Esophagus muscularis mucosa (tissue), 4 donors: Measurements from ENCODE around the gene CRHBP. TPM values are rescaled to one million over a fixed set of nuclear protein-coding genes. Genes with fewer than 3 reads are reported as not detected.
"Not testable (repeated sequence)": the region's sequence is repeated elsewhere in the genome, so short reads cannot be mapped to it uniquely, and the experiment has no call there.

ENCODE experiments used
- DNase-seq: peaks from one replicate; pipeline ENCODE4 v3.0.0-alpha.2; 2017; ENCODE audit errors: extremely low spot score
- H3K27ac ChIP-seq, 4 donors: fragments of 200-600 bp; sonication (generic); replicated peaks in 1 of 4; 1 replicate in 3 of 4; 2 replicates in 1 of 4; pipeline ENCODE4 v1.5.1; 2016 to 2019; ENCODE audit warnings: mild to moderate bottlenecking in 1 of 4
- H3K27me3 ChIP-seq, 4 donors: fragments of 200-600 bp; sonication (generic); one replicate each; pipeline versions ENCODE4 v1.5.1 to v1.6.0; 2016 to 2019
- H3K36me3 ChIP-seq, 4 donors: fragments of 200-600 bp; sonication (generic); one replicate each; pipeline ENCODE4 v1.5.1; 2016 to 2019
- H3K4me1 ChIP-seq, 4 donors: fragments of 200-600 bp; sonication (generic); one replicate each; pipeline ENCODE4 v1.5.1; 2016 to 2019
- H3K4me3 ChIP-seq, 4 donors: fragments of 200-600 bp; sonication (generic); 1 replicate in 2 of 4; 2 replicates in 2 of 4; pipeline ENCODE4 v1.5.1; 2016 to 2019; ENCODE audit warnings: mild to moderate bottlenecking in 4 of 4, moderate library complexity in 1 of 4
- H3K9me3 ChIP-seq, 4 donors: fragments of 200-600 bp; sonication (generic); 1 replicate in 3 of 4; 2 replicates in 1 of 4; pipeline ENCODE4 v1.5.1; 2016 to 2019
- EP300 ChIP-seq: sonication (generic); formaldehyde crosslinking; IDR thresholded peaks from one replicate; pipeline ENCODE4 v1.6.1; 2017; ENCODE audit warnings: antibody characterized with exemption
- POLR2A ChIP-seq: fragments of 450-650 bp; IDR thresholded peaks from one replicate; pipeline ENCODE4 v1.6.1; 2017; ENCODE audit warnings: antibody characterized with exemption, moderate library complexity, mild to moderate bottlenecking, low read depth
- POLR2AphosphoS5 ChIP-seq, 2 donors: sonication (generic); formaldehyde crosslinking; IDR thresholded peaks; one replicate each; pipeline ENCODE4 v1.6.1; 2017; ENCODE audit warnings: antibody characterized with exemption in 2 of 2
- WGBS: methylation state at CpG from one replicate; pipeline ENCODE4 v1.1.5; 2018; 5-methylcytosine and 5-hydroxymethylcytosine counted together
- intact Hi-C: fragments of 100-400 bp; cut with DNase I; formaldehyde crosslinking; loops from one replicate; pipeline ENCODE4 v1.15.1; 2023
- total RNA-seq, 4 donors: library from RNA; depleted of rRNA; stranded (reverse); fragments of >200 nt; gene quantifications; one replicate each; pipeline versions ENCODE4 v1.1.0 to v1.2.1, GENCODE V29; 2016
- TF ChIP-seq, protein P1 (sequence below), 3 experiments: fragments of 200-600 bp in 2 of 3; fragments of 450-650 bp in 1 of 3; sonication (generic) in 2 of 3; IDR thresholded peaks; one replicate each; pipeline ENCODE4 v1.5.1; 2017 to 2019; ENCODE audit warnings: antibody characterized with exemption in 3 of 3, mild to moderate bottlenecking in 2 of 3, moderate library complexity in 1 of 3

Gene CRHBP
- total RNA-seq, 4 donors from 2014 or later: 0.52 to 1.8 (median 0.84) TPM; not detected in 1

DNA sequence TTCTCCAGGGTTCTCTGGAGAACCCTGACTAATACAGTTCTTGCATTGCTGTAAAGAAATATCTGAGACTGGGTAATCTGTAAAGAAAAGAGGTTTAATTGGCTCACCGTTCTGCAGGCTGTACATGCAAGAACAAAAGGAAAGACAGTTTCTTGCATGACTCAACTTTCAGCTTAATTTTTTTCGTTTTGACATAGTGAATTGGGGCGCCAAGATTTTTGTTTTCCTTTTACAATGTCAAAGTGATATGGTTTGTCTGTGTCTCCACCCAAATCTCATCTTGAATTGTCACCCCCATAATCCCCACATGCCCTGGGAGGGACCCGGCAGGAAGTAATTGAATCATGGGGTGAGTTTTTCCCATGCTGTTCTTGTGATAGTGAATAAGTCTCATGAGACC is 11.8 kb upstream of the CRHBP start:
- no peaks in the 10 kb centered on the region for H3K4me1 ChIP-seq
- no peaks in the 10 kb centered on the region for H3K27me3 ChIP-seq
- no peak overlapping the region for H3K4me3 ChIP-seq
- TF ChIP-seq, protein P1, sequence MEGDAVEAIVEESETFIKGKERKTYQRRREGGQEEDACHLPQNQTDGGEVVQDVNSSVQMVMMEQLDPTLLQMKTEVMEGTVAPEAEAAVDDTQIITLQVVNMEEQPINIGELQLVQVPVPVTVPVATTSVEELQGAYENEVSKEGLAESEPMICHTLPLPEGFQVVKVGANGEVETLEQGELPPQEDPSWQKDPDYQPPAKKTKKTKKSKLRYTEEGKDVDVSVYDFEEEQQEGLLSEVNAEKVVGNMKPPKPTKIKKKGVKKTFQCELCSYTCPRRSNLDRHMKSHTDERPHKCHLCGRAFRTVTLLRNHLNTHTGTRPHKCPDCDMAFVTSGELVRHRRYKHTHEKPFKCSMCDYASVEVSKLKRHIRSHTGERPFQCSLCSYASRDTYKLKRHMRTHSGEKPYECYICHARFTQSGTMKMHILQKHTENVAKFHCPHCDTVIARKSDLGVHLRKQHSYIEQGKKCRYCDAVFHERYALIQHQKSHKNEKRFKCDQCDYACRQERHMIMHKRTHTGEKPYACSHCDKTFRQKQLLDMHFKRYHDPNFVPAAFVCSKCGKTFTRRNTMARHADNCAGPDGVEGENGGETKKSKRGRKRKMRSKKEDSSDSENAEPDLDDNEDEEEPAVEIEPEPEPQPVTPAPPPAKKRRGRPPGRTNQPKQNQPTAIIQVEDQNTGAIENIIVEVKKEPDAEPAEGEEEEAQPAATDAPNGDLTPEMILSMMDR (IDR thresholded peaks at IDR 0.05): no peak
- no peak for TF ChIP-seq POLR2AphosphoS5 (IDR thresholded peaks at IDR 0.05)
- no peak for TF ChIP-seq EP300
- no peak for TF ChIP-seq POLR2A
- WGBS: 75% methylated on average over 4 of the region's 4 CpGs
- intact Hi-C loops: no loop called here
- no peaks in the 10 kb centered on the region for H3K9me3 ChIP-seq
- H3K36me3 ChIP-seq: no peaks in the 10 kb centered on the region
- no peak for DNase-seq
- H3K27ac ChIP-seq: no peak overlapping the region

DNA sequence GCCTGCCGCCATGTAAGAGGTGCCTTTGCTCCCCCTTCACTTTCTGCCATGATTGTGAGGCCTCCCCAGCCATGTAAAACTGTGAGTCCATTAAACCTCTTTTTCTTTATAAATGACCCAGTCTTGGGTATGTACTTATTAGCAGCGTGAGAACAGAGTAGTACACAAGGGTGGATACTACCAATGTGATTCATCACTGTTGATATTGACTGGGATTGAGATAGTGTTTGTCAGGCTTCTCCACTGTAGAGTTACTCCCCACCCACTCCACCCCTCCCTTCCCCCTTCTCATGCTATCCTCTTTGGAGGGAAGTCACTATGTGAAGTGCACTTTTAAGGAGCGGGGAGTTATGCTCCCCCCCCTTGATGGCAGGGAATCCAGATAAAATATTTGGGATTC is 11.4 kb upstream of the CRHBP start:
- Histone ChIP-seq H3K9me3 (no peaks in the 10 kb centered on the region), H3K27me3 (no peaks in the 10 kb centered on the region), H3K4me1 (no peaks in the 10 kb centered on the region), H3K4me3 (no peak overlapping the region), H3K27ac (no peak overlapping the region), H3K36me3 (no peaks in the 10 kb centered on the region)
- no peak for TF ChIP-seq POLR2A
- TF ChIP-seq, protein P1 (IDR thresholded peaks at IDR 0.05): no peak
- no peak for TF ChIP-seq POLR2AphosphoS5 (IDR thresholded peaks at IDR 0.05)
- intact Hi-C loops: no loop called here
- WGBS: 83% methylated on average over 3 of the region's 3 CpGs
- no peak for DNase-seq

DNA sequence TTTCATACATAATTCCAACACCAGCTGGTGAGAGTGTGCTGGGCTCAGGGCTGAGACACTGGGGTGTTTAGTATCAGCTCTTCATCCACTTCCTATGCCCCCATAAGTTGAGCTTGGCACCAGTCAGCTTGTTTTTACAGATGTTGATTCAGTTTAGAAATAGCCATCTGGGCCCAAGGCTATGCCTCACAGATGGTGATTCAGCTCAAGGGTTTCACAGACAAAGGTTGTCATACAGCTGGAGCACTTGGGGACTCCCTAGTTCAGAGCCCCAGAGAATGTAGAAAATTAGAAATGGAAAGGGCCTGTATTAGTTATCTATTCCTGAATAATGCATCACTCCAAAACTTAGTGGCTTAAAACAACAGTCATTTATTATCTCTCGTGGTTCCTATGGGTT is 10.3 kb upstream of the CRHBP start:
- Histone ChIP-seq H3K4me1 (no peaks in the 10 kb centered on the region), H3K4me3 (no peak overlapping the region), H3K27ac (no peak overlapping the region), H3K9me3 (no peaks in the 10 kb centered on the region), H3K36me3 (no peaks in the 10 kb centered on the region), H3K27me3 (no peaks in the 10 kb centered on the region)
- DNase-seq: no peak
- 79% methylated on average over 1 of the region's 1 CpG for WGBS
- TF ChIP-seq EP300 (no peak), POLR2A (no peak), POLR2AphosphoS5 (IDR thresholded peaks at IDR 0.05) (no peak)
- TF ChIP-seq, protein P1 (IDR thresholded peaks at IDR 0.05): no peak
- intact Hi-C loops: no loop called here

DNA sequence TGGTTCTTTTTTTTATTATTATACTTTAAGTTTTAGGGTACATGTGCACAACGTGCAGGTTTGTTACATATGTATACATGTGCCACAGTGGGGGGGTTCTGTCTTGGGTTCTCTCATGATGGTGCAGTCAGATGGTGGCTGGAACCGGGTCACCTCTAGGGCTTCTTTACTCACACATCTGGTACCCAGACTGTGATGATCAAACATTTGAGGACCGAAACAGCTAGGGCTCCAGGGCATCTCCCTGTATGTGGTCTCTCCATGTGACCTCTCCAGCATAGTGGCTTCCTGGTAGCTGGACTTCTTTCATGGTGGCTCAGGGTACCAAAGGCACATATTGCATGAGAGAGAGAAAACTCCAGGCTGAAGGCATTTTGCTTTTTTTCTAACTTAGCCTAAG is 9.8 kb upstream of the CRHBP start:
- intact Hi-C loops: no loop called here

DNA sequence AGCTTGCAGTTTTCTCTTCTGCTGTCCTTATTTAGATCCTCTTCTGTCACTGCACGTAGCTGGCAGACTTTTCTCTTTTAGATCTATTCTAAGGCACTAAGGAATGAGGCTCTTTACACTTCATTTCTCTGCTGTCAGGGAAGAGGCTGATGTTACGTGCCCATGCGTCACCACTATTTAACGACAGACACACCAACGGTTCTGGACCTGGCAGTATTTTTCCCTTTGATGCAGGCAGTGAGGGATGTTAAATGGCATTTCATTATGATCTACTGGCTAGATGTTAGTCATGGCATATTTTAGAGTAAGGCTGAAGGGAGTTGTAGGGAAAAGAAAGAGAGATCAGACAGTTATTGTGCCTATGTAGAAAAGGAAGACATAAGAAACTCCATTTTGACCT is 8.2 kb upstream of the CRHBP start:
- Histone ChIP-seq H3K4me1 (no peaks in the 10 kb centered on the region), H3K27ac (no peak overlapping the region), H3K27me3 (no peaks in the 10 kb centered on the region), H3K36me3 (no peaks in the 10 kb centered on the region), H3K9me3 (no peaks in the 10 kb centered on the region), H3K4me3 (no peak overlapping the region)
- intact Hi-C loops: no loop called here
- DNase-seq: no peak
- TF ChIP-seq, protein P1 (IDR thresholded peaks at IDR 0.05): no peak
- TF ChIP-seq POLR2AphosphoS5 (IDR thresholded peaks at IDR 0.05) (no peak), POLR2A (no peak), EP300 (no peak)
- 46% methylated on average over 5 of the region's 5 CpGs for WGBS

More for the DNA sequence above, 9.8 kb upstream of the CRHBP start:
- Histone ChIP-seq H3K36me3 (no peaks in the 10 kb centered on the region), H3K27me3 (no peaks in the 10 kb centered on the region), H3K4me1 (no peaks in the 10 kb centered on the region), H3K4me3 (no peak overlapping the region), H3K9me3 (no peaks in the 10 kb centered on the region), H3K27ac (no peak overlapping the region)
- DNase-seq: no peak
- 67% methylated on average over 3 of the region's 3 CpGs for WGBS
- no peak for TF ChIP-seq EP300

DNA sequence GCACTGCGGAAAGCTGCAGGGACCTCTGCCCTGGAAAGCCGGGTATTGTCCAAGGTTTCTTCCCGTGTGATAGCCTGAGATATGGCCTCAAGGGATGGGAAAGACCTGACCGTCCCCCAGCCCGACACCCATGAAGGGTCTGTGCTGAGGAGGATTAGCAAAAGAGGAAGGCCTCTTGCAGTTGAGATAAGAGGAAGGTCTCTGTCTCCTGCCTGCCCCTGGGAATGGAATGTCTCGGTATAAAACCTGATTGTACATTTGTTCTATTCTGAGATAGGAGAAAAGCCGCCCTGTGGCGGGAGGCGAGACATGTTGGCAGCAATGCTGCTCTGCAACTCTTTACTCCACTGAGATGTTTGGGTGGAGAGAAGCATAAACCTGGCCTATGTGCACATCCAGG is 7.6 kb upstream of the CRHBP start:
- intact Hi-C loops, H3K4me1 ChIP-seq, H3K27ac ChIP-seq, H3K9me3 ChIP-seq, DNase-seq, H3K36me3 ChIP-seq, H3K27me3 ChIP-seq, H3K4me3 ChIP-seq: not testable (repeated sequence)
- WGBS: 72% methylated on average over 9 of the region's 9 CpGs
